ENCODE results near the gene NOVA2. TPM values are rescaled to one million over a fixed set of nuclear protein-coding genes. Genes with fewer than 3 reads are reported as not detected.

NOVA2 gene
- total and polyA plus RNA-seq, 9 of the 15 experiments (the other 6 are each of a cell fraction or from before 2014, with no cell fraction given), result not detected

- TF ChIP-seq JUND (IDR thresholded peaks at IDR 0.05; ENCODE audit: borderline replicate concordance, low read depth, low read length), result no peak
- TF ChIP-seq JUND (tag; IDR thresholded peaks at IDR 0.05; ENCODE audit: borderline replicate concordance, low read depth, low read length), result no peak; the same call in 2 of the 3 replicates
- no peak for TF ChIP-seq PURB (CRISPR knock-in tag; IDR thresholded peaks at IDR 0.05; ENCODE audit: low read depth)
- no peak for TF ChIP-seq FIP1L1 (IDR thresholded peaks at IDR 0.05; ENCODE audit: low read depth, low read length, poor library complexity, severe bottlenecking)
- TF ChIP-seq CHCHD3 (CRISPR knock-in tag; IDR thresholded peaks at IDR 0.05), result no peak
- no peak for TF ChIP-seq CCAR2 (IDR thresholded peaks at IDR 0.05; ENCODE audit: low read depth, low read length)
- TF ChIP-seq CHD2 (IDR thresholded peaks at IDR 0.05; ENCODE audit: low read depth, low read length), result 0 out of 2 replicates have a peak, but pooled peaks have one; percentile 43
- no peak for TF ChIP-seq MCM5 (IDR thresholded peaks at IDR 0.05; ENCODE audit: low read depth)
- peak; percentile 86 for TF ChIP-seq FOXM1 (IDR thresholded peaks at IDR 0.05; ENCODE audit: low read depth)
- no peak for TF ChIP-seq FOXM1 (CRISPR knock-in tag; IDR thresholded peaks at IDR 0.05; ENCODE audit: low read depth)
- TF ChIP-seq RNF219 (CRISPR knock-in tag; IDR thresholded peaks at IDR 0.05), result no peak
- TF ChIP-seq ZKSCAN8 (CRISPR knock-in tag; IDR thresholded peaks at IDR 0.05), result no peak
- TF ChIP-seq VEZF1 (CRISPR knock-in tag; IDR thresholded peaks at IDR 0.05), result peak; percentile 95
- TF ChIP-seq TCF15 (CRISPR knock-in tag; IDR thresholded peaks at IDR 0.05), result no peak
- TF ChIP-seq ZNF717 (CRISPR knock-in tag; IDR thresholded peaks at IDR 0.05), result no peak
- peak; percentile 60; the same call in 1 of the 2 replicates for TF ChIP-seq RB1 (IDR thresholded peaks at IDR 0.05; ENCODE audit: low read depth)
- peak; percentile 79; the same call in 1 of the 2 replicates for TF ChIP-seq ZNF232 (CRISPR knock-in tag; IDR thresholded peaks at IDR 0.05)
- TF ChIP-seq SIRT6 (IDR thresholded peaks at IDR 0.05; ENCODE audit: low read depth, low read length), result no peak
- TF ChIP-seq SIN3B (IDR thresholded peaks at IDR 0.05; ENCODE audit: low read depth), result 0 out of 2 replicates have a peak, but pooled peaks have one; percentile 57
- TF ChIP-seq ZNF217 (CRISPR knock-in tag; IDR thresholded peaks at IDR 0.05), result no peak
- no peak for TF ChIP-seq KAT8 (IDR thresholded peaks at IDR 0.05; ENCODE audit: low read depth)
- TF ChIP-seq ELF4 (CRISPR knock-in tag; IDR thresholded peaks at IDR 0.05), result no peak
- TF ChIP-seq ZBTB2 (IDR thresholded peaks at IDR 0.05), result no peak
Observed at GRCh38 chr19:45886427-45887199, 87.1 kb downstream of the NOVA2 start (continued).
